GM06990 (cell line): ENCODE measurements around the gene DSTN.

Experiments
- DNase-seq: peaks from one replicate; pipeline ENCODE4 v3.0.0-alpha.2; 2011; ENCODE audit not compliant: insufficient read length; ENCODE audit errors: extremely low read depth
- H3K27me3 ChIP-seq: replicated peaks from 2 replicates; pipeline ENCODE4 v1.6.0; 2011; ENCODE audit warnings: low read length; ENCODE audit not compliant: control insufficient read depth, insufficient read depth
- H3K36me3 ChIP-seq: 2 replicates; pipeline ENCODE4 v1.5.1; 2011; ENCODE audit warnings: low read length; ENCODE audit not compliant: control insufficient read depth, insufficient read depth
- H3K4me3 ChIP-seq: replicated peaks from 2 replicates; pipeline ENCODE4 v1.5.1; 2011; ENCODE audit warnings: low read depth, mild to moderate bottlenecking, control low read depth, low read length
- CTCF ChIP-seq: IDR thresholded peaks from 2 replicates; pipeline ENCODE4 v1.5.1; 2011; ENCODE audit warnings: low read length, control low read depth, mild to moderate bottlenecking, inconsistent platforms; ENCODE audit not compliant: insufficient read depth, poor library complexity, severe bottlenecking

DSTN gene

GRCh38 chr20:17566345-17566744 lies 3.5 kb upstream of the DSTN start:
- TF ChIP-seq CTCF: no peak
- no peak for DNase-seq
- Histone ChIP-seq H3K27me3 (no peaks in the 10 kb centered on the region), H3K4me3 (no peak overlapping the region), H3K36me3 (no peaks in the 10 kb centered on the region)

GRCh38 chr20:17568045-17568788 lies 1.7 kb upstream of the DSTN start:
- H3K4me3 ChIP-seq: no peak overlapping the region
- no peaks in the 10 kb centered on the region for H3K27me3 ChIP-seq
- no peak for TF ChIP-seq CTCF
- DNase-seq: no peak
- no peaks in the 10 kb centered on the region for H3K36me3 ChIP-seq

GRCh38 chr20:17568972-17569521 lies 828 bp upstream of the DSTN start:
- DNase-seq: peak; percentile 10
- Histone ChIP-seq H3K36me3 (no peaks in the 10 kb centered on the region), H3K4me3 (peak overlapping the region; percentile 94), H3K27me3 (no peaks in the 10 kb centered on the region)
- no peak for TF ChIP-seq CTCF

- no peak for DNase-seq
- peak overlapping the region; percentile 94 for H3K4me3 ChIP-seq
- no peaks in the 10 kb centered on the region for H3K36me3 ChIP-seq
- TF ChIP-seq CTCF: peak; percentile 13
- H3K27me3 ChIP-seq: no peaks in the 10 kb centered on the region
These were observed 675 bp downstream of the DSTN start for GRCh38 chr20:17570347-17571152.

- TF ChIP-seq CTCF: no peak
- Histone ChIP-seq H3K4me3 (peak overlapping the region; percentile 94), H3K27me3 (no peaks in the 10 kb centered on the region), H3K36me3 (no peaks in the 10 kb centered on the region)
- no peak for DNase-seq
These were observed 1.3 kb downstream of the DSTN start for GRCh38 chr20:17571153-17571527.
